Measurements from ENCODE around the gene ITGBL1.

ITGBL1 gene, protein sequence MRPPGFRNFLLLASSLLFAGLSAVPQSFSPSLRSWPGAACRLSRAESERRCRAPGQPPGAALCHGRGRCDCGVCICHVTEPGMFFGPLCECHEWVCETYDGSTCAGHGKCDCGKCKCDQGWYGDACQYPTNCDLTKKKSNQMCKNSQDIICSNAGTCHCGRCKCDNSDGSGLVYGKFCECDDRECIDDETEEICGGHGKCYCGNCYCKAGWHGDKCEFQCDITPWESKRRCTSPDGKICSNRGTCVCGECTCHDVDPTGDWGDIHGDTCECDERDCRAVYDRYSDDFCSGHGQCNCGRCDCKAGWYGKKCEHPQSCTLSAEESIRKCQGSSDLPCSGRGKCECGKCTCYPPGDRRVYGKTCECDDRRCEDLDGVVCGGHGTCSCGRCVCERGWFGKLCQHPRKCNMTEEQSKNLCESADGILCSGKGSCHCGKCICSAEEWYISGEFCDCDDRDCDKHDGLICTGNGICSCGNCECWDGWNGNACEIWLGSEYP

GRCh38 chr13:101452519-101453485, at the start of gene ITGBL1:
Gene ITGBL1 (plus strand): TSS chr13:101452675. CDS start chr13:101452834, 159 bp downstream.
- H3K36me3 Mint-ChIP-seq (ENCODE audit: low read depth): no peaks in the 10 kb centered on the region
- no peak within 1 kb of the TSS for H3K27ac Mint-ChIP-seq
- H3K9me3 Mint-ChIP-seq: no peaks in the 10 kb centered on the region
- H3K4me1 Mint-ChIP-seq (ENCODE audit: low read depth): peaks cover 6% of the 10 kb centered on the region
- DNase-seq: no peak
- H3K27me3 Mint-ChIP-seq: peaks cover 41% of the 10 kb centered on the region
- H3K4me3 Mint-ChIP-seq: no peak within 1 kb of the TSS

- H3K36me3 Mint-ChIP-seq (ENCODE audit: low read depth): no peaks in the 10 kb centered on the region
- no peak overlapping the region for H3K27ac Mint-ChIP-seq
- no peaks in the 10 kb centered on the region for H3K4me1 Mint-ChIP-seq (ENCODE audit: low read depth)
Measured at GRCh38 chr13:101406791-101407190, 45.7 kb upstream of the ITGBL1 start.

DNA sequence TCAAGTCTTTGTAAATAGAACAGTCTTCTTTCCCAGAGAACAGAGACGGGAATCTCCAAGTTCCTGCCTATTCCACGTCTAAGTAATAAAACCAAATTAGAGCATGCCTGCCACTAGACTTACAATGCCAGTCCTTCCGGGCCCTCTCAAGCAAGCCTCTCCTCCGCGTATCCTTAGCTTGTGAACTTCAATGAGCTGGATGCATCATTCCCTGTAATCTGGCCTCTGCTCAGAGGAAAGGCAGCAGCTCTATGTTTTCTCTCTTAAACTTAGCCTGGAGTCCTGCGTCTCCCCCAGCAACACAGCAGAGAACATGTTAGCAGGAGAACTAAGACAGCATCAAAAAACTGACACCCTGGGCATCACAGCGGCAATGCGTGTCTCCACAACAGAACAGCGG, 44.3 kb upstream of the ITGBL1 start:
- H3K27me3 Mint-ChIP-seq: peaks cover 13% of the 10 kb centered on the region
- H3K27ac Mint-ChIP-seq: no peak overlapping the region
- H3K4me1 Mint-ChIP-seq (ENCODE audit: low read depth): no peaks in the 10 kb centered on the region
- H3K4me3 Mint-ChIP-seq: no peak overlapping the region
- DNase-seq: no peak
- H3K9me3 Mint-ChIP-seq: no peaks in the 10 kb centered on the region
- H3K36me3 Mint-ChIP-seq (ENCODE audit: low read depth): no peaks in the 10 kb centered on the region

More at GRCh38 chr13:101406791-101407190, 45.7 kb upstream of the ITGBL1 start:
- no peak for DNase-seq
- H3K9me3 Mint-ChIP-seq: no peaks in the 10 kb centered on the region
- H3K27me3 Mint-ChIP-seq: peaks cover 13% of the 10 kb centered on the region
- H3K4me3 Mint-ChIP-seq: no peak overlapping the region

- Mint-ChIP-seq H3K4me1 (ENCODE audit: low read depth) (no peaks in the 10 kb centered on the region), H3K9me3 (no peaks in the 10 kb centered on the region), H3K27ac (no peak overlapping the region), H3K4me3 (no peak overlapping the region), H3K27me3 (peaks cover 18% of the 10 kb centered on the region), H3K36me3 (ENCODE audit: low read depth) (no peaks in the 10 kb centered on the region)
- no peak for DNase-seq
Measured at GRCh38 chr13:101408992-101409656, 43.4 kb upstream of the ITGBL1 start.

GRCh38 chr13:101412076-101412475, 40.4 kb upstream of the ITGBL1 start:
- no peaks in the 10 kb centered on the region for H3K9me3 Mint-ChIP-seq
- H3K4me1 Mint-ChIP-seq (ENCODE audit: low read depth): peaks cover 4% of the 10 kb centered on the region
- peaks cover 33% of the 10 kb centered on the region for H3K27me3 Mint-ChIP-seq
- DNase-seq: no peak
- no peak overlapping the region for H3K27ac Mint-ChIP-seq
- no peaks in the 10 kb centered on the region for H3K36me3 Mint-ChIP-seq (ENCODE audit: low read depth)
- H3K4me3 Mint-ChIP-seq: no peak overlapping the region

GRCh38 chr13:101415358-101416174, 36.9 kb upstream of the ITGBL1 start:
- Mint-ChIP-seq H3K36me3 (ENCODE audit: low read depth) (no peaks in the 10 kb centered on the region), H3K27ac (no peak overlapping the region), H3K27me3 (peaks cover 51% of the 10 kb centered on the region), H3K4me3 (no peak overlapping the region), H3K4me1 (ENCODE audit: low read depth) (peaks cover 4% of the 10 kb centered on the region), H3K9me3 (no peaks in the 10 kb centered on the region)
- DNase-seq: no peak

GRCh38 chr13:101416181-101417042, 36.1 kb upstream of the ITGBL1 start, which contains the start of gene NALCN:
Gene NALCN (minus strand): TSS chr13:101416508. CDS start chr13:101399126, 17,382 bp downstream.
- Mint-ChIP-seq H3K4me3 (peak within 1 kb of the TSS; percentile 27), H3K27me3 (peaks cover 49% of the 10 kb centered on the region), H3K36me3 (ENCODE audit: low read depth) (no peaks in the 10 kb centered on the region), H3K4me1 (ENCODE audit: low read depth) (peaks cover 4% of the 10 kb centered on the region), H3K27ac (no peak within 1 kb of the TSS), H3K9me3 (no peaks in the 10 kb centered on the region)
- no peak for DNase-seq

- Mint-ChIP-seq H3K27me3 (peaks cover 49% of the 10 kb centered on the region), H3K9me3 (no peaks in the 10 kb centered on the region), H3K36me3 (ENCODE audit: low read depth) (no peaks in the 10 kb centered on the region), H3K4me1 (ENCODE audit: low read depth) (peaks cover 4% of the 10 kb centered on the region), H3K27ac (no peak overlapping the region), H3K4me3 (no peak overlapping the region)
- DNase-seq: no peak
Measured at GRCh38 chr13:101417043-101417406, 35.5 kb upstream of the ITGBL1 start.

GRCh38 chr13:101417501-101417900, 35.0 kb upstream of the ITGBL1 start:
- DNase-seq: no peak
- no peak overlapping the region for H3K4me3 Mint-ChIP-seq
- no peaks in the 10 kb centered on the region for H3K9me3 Mint-ChIP-seq
- H3K4me1 Mint-ChIP-seq (ENCODE audit: low read depth): peaks cover 4% of the 10 kb centered on the region
- H3K27ac Mint-ChIP-seq: no peak overlapping the region
- peaks cover 49% of the 10 kb centered on the region for H3K27me3 Mint-ChIP-seq
- H3K36me3 Mint-ChIP-seq (ENCODE audit: low read depth): no peaks in the 10 kb centered on the region

- no peak for DNase-seq
- Mint-ChIP-seq H3K9me3 (no peaks in the 10 kb centered on the region), H3K4me1 (ENCODE audit: low read depth) (no peaks in the 10 kb centered on the region), H3K27me3 (peaks cover 8% of the 10 kb centered on the region), H3K4me3 (no peak overlapping the region), H3K36me3 (ENCODE audit: low read depth) (no peaks in the 10 kb centered on the region), H3K27ac (no peak overlapping the region)
Measured at GRCh38 chr13:101423872-101424271, 28.6 kb upstream of the ITGBL1 start.

GRCh38 chr13:101424381-101425155, 27.9 kb upstream of the ITGBL1 start:
- H3K27me3 Mint-ChIP-seq: peaks cover 3% of the 10 kb centered on the region
- no peaks in the 10 kb centered on the region for H3K36me3 Mint-ChIP-seq (ENCODE audit: low read depth)
- H3K27ac Mint-ChIP-seq: no peak overlapping the region
- no peaks in the 10 kb centered on the region for H3K4me1 Mint-ChIP-seq (ENCODE audit: low read depth)
- DNase-seq: no peak
- no peaks in the 10 kb centered on the region for H3K9me3 Mint-ChIP-seq
- H3K4me3 Mint-ChIP-seq: no peak overlapping the region

- H3K27ac Mint-ChIP-seq: no peak overlapping the region
- H3K36me3 Mint-ChIP-seq (ENCODE audit: low read depth): no peaks in the 10 kb centered on the region
- no peak overlapping the region for H3K4me3 Mint-ChIP-seq
- H3K9me3 Mint-ChIP-seq: no peaks in the 10 kb centered on the region
- peaks cover 5% of the 10 kb centered on the region for H3K27me3 Mint-ChIP-seq
- H3K4me1 Mint-ChIP-seq (ENCODE audit: low read depth): no peaks in the 10 kb centered on the region
- DNase-seq: no peak
Measured at GRCh38 chr13:101425156-101425471, 27.4 kb upstream of the ITGBL1 start.
